GM03348 (cell line): ENCODE measurements around the gene BRPF1.

Experiments used
- DNase-seq: peaks from one replicate; pipeline ENCODE4 v3.0.0; 2012; ENCODE audit warnings: low spot score

Gene BRPF1

DNA sequence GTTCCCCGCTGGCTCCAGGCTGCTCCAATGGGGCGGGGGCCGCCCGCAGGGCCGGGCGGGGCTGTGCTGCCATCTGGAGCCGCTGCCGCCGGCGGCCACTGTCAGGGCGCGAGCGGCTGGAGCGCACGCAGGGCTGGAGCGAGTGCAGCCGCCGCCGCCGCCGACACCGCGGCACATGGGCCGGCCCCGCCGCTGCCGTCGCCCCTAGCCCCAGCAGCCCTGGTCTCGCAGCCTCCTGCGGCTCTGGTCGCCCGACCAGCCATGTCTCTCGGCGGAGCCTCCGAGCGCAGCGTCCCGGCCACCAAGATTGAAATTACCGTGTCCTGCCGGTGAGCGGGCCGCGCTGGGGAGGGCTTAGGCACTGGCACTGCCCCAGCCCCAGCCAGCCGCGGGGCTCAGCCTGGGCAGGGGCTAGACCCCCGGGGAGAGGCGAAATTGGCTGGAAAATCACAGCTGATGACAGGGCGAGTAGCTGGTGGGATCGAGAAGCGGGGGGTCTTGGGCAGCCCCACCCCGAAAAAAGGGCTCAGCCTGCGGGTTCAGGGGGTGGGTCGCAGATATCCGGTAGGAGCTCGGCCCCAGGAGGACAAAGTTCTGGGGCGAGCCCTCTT lies 27.7 kb upstream of the BRPF1 start, which contains the start of gene CPNE9:
TSS of gene CPNE9 (plus strand) at position 98 of the 611 bp plus-strand sequence. CDS start at position 262, 164 bp downstream.
- DNase-seq = peak; percentile 36

DNA sequence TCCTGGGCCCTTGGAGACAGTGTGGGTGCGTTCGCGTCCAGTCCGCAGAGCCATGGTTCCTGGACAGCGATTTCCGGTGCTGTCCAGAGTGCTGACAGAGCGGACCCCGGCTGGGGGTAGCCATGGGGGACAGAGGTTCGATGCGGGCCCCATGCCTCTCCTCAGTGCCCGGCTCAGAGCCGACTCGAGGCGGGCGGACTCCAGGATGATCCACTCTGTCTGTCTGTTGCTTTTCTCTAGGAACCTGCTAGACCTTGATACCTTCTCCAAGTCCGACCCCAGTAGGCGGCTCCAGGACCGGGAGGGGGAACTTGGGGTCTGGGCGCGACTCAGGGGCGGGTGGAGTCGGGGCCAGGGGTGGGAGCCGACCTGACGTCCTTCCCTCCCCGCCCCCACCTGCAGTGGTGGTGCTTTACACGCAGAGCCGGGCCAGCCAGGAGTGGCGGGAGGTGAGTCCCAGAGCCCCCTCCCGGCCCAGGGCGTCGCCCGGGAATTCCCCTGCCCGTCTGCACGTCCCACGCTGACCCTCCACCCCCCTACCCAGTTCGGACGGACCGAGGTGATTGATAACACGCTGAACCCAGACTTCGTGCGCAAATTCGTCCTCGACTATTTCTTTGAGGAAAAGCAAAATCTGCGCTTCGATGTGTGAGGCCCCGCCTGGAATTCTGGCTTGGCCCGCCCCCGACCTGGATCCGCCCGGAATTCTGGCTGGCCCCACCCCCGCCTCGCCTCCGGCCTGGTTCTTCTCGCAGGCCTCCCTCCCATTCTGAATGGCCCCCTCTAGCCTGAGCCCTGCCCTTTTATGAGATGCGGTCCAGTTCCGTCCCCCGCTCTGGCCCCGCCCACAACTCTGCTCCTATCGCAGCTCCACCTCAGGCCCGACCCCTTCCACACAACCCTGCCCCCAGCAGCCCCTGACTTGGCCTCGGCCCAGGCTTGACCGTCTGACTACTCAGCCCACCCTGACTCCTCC lies 26.9 kb upstream of the BRPF1 start:
- DNase-seq = peak; percentile 76

DNA sequence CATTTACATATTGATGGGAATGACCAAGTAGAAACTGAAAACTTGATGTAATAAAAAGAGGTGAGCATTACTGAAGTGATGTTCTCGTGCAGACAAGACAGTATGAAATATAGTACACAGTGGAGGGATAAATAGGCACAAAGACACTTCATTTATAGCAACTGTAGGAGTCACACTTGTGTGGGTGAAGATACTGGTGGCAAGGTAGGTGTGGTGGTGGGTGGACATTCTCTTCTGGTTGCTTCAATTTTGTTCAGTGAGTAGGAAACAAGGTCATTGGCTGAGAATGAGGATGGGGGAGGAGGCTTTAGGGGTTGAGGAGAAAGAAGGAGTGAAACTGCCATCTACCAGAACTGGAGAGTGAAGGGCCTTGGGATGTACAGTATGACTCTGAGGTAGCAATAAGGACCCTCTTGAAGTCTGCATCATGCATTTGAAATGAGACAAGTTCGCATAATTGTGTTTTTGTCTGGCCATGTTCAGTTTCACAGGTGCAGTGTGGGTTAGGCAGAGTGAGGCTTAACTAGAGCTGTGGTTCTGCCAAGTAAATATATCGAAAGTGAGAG lies 21.3 kb upstream of the BRPF1 start:
- DNase-seq = no peak

DNA sequence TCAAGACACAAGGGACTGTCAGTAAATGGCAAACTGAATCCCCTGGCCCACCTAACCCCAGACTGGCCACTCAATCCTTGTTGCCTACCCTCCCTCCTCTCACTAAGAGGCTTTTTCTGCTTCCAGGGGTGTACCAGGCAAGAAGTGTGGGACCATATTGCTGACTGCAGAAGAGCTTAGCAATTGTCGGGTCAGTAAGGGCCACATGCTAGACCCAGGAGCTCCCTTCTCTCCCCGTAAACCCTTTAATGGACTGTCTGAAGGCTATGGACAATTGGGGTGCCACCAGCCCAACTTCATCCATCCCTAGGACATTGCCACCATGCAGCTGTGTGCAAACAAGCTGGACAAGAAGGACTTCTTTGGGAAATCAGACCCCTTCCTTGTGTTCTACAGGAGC lies 19.1 kb upstream of the BRPF1 start:
- no peak for DNase-seq

DNA sequence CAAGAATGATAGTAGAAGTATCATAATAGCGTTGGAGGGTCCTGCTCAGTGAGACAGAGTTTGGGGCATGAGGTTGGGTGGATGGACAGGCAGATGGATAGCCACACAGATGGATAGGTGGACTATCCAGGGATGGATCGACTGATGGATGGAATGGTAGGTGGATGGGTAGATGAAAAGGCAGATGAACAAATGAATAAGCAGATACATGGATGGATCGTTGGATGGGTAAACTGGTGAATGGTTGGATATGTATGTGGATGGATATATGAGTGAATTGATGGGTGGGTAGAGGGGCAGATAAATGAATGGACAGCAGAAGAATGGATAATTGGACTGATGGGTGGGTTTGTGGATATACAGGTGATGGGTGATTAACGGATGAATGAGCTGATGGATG lies 18.4 kb upstream of the BRPF1 start:
- no peak for DNase-seq

DNA sequence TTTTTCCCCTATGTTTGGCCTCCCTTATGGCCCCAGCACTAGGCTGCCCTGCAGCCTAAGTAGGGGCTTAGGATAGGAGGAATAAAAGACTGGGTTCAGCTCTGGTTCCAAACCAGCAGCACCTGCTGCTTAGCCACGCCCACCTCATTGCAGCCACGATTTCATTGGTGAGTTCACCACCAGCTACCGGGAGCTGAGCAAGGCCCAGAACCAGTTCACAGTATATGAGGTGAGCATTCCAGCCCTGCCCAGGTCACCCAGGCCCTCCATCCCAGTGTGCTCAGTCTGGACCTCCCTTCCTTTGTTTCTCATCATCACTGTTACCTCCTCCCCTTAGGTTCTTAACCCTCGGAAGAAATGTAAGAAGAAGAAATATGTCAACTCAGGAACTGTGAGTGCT lies 16.4 kb upstream of the BRPF1 start:
- no peak for DNase-seq

DNA sequence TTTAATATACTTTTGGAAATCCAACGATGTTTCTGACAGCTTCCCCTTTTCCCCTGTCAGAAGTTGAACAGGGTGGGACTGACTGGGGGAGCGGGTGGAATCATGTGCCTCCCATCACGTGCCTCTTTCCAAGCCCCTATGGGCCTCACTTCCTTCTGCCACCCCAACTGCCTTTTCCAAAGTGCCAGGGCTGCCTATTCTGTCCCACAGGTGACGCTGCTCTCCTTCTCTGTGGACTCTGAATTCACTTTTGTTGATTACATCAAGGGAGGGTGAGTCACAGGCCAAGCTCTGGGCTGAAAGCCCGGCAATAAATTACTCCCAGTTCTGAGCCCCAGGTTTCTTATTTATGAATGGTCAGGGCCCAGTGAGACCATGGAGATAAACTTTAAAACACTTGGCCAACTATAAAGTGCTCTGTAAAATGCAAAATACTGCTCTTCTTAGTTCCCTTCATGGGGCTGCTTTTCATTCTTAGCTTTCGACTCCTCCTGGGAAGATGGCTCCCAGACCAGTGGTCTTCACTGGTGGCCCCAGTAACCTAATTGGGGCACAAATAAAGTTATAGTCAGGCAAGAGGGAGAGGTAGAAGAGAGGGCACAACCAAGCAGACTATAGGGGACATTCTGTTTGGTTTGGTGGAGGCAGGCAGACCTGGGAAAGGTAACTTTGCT lies 15.6 kb upstream of the BRPF1 start:
- DNase-seq = peak; percentile 90

DNA sequence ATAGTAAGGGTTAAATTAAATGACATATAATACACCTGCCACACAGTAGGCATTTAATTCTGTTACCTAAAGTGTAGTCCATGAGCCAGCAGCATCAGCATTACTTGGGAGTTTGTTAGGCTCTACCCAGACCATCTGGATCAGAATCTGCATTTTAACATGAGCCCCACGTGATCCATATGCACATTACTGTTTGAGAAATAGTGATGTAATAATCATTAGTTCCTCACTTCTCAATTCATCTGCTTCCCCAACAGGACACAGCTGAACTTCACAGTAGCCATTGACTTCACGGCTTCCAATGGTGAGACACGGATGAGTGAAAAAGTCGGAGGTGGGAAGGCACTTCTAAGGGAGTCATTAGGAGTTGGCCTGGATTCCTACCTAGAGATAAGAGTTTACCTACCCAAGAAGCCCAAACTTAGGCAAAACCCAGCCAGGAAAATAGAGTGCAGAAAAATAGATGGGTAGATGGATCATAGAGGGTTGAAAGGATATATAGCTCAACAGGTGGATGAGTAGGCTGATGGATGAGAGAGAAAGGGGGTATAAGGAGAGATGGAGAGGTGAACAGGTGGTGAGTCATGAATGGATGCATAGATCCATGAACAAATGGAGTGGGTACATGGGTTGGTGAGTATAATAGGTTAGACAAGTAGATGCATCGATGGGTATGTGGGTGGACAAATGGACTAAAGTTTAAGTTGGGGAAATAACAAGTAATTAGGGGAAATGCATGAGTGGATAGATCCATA lies 14.6 kb upstream of the BRPF1 start:
- no peak for DNase-seq

DNA sequence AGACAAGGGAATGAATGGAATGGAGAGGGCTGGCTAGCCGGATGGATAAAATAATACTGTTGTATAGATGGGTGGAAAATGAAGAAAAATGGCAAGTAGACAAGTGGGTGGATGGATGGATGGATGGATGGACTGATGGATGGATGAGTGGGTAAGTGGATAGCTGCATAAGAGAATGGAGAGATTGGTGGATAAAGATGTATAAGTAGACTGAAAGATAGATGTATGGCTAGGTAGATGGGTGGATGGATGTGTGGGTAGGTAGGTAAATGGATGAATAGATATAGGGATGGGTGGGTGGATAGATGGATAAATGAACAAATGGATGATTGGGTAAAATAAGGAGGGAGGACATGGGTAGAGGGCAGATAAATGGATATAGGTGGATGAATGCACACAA lies 14.0 kb upstream of the BRPF1 start:
- no peak for DNase-seq

DNA sequence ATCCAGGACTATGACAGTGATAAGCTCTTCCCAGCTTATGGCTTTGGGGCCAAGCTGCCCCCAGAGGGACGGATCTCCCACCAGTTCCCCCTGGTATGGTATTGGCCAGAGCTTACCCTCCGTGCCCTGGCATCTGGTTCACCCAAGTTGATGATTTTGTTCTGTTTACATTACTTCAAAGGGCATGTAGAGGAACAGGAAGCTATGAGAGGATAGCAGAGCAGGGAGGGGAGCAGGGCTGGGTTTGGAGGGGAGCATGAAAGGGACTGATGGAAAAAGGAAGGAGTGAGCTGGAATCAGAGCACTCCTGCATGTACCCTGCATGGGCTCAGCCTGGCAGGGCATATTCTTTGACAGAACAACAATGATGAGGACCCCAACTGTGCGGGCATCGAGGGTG lies 13.4 kb upstream of the BRPF1 start:
- no peak for DNase-seq

DNA sequence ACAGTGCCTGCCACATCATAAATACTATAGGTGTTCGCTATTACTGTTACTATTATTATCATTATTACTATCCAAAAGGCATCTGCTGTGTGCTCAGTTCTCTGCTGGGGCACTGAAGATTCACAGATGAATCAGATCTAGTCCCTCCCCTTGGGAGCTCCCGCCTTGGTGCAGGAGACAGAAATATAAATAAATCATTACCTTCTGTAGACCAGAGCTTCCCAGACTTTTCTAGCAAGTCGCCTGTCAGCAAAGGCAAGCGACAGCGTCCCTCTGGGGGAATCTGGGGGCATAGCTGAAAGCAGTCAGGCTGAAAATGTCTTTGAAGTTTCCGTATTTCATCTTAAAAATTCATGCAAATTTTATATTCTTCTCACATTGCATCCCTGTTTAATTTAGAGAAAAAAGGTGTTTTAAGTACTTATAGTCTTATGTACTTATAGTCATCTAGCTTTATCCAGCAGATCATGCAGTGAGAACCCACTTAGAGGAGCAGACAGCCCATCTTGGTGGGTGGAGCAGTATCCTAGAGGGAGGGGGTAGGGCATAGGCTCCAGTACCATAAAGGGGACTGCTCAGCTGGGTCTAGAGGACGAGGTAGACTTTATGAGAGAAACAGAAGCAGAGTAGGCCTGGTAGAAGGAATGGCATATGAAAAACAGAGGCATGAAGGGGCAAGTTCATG lies 10.4 kb upstream of the BRPF1 start:
- DNase-seq = peak; percentile 39

DNA sequence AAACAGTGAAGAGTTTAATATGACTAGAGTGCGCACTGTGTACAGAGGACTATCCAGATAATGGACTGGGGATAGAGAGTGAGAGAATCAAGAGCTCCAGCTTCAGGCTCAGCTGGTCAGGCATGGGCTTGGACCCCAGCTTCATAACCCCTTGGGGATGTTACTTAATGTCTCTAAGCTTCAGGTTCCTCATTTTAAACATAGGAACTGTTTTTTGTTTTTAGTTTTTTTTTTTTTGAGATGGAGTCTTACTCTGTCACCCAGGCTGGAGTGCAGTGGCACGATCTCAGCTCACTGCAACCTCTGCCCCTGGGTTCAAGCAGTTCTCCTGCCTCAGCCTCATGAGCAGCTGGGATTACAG lies 9.9 kb upstream of the BRPF1 start:
- DNase-seq = no peak

DNA sequence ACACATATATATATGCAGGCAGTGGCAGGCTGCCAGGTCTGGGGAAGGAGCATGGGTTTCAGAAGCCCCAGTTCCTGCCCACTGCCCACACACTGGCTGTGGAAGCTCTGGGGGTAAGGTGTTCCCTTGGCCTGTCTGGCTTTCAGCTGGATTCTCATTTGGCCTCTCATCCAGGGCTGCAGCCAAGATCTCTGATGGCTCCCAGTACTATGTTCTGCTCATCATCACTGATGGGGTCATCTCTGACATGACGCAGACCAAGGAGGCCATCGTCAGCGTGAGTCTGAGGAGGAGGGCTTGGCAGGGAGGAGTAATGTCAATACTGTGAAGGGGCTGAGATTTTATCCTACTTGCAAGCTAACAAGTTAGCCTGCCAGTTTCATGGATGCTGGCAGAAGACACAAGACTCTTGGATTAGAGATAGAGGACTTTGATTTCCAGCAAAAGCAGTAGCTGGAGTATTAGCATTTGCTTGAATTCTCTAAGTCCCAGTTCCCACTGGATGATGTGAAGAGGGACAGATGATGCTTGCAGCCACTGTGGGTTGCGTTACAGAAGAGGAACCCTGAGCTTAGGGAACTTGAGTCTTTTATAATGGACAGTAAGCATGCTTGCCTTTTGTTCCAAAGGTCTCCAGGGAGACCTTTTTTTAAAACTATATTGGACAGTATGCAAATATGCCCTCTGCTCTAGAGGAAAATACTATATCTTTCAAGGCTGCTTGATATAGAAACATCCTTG lies 5.6 kb upstream of the BRPF1 start:
- no peak for DNase-seq

DNA sequence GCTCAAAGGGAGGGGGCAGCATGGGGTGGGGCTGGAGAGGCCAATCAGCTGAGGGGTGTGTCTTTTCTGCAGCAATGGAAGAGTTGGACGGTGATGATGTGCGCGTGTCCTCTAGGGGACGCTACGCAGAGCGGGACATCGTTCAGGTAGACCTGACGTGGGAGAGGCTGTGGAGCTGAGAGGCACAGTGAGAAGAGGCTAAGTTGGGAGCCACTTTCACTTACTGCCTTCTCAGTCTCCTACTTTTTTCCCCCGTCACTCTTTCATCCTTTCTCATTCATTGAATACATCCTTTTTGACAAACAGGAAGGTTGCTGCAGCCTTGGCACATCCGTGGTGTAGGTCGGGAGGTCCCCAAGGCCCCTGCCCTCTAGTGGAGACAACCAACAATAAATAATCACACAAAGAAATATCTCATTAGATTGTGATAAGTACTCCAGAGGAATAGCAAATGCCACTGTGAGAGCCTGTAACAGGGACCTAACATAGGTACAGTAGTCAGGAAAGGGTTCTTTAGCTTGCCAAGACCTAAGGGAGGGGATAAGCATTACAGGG lies 4.4 kb upstream of the BRPF1 start:
- no peak for DNase-seq

DNA sequence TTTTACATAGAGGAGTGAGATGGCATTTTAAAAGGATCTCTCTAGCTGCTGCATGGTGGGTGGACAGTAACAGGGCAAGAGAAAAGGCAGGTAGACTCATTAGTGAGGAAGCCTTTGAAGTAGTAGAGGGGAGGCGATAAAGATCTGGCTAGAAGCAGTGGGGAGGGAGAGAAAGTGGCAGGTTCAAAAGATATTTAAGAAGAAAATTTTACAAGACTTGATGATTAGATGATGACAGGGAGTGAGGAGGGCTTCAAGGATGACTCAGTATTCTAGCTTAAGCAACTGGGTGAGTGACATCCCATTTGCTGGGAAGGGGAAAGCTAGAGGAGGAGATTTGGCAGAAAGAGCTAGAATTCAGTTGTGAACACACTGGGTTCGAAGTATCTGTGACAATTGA lies 3.8 kb upstream of the BRPF1 start:
- DNase-seq = no peak

DNA sequence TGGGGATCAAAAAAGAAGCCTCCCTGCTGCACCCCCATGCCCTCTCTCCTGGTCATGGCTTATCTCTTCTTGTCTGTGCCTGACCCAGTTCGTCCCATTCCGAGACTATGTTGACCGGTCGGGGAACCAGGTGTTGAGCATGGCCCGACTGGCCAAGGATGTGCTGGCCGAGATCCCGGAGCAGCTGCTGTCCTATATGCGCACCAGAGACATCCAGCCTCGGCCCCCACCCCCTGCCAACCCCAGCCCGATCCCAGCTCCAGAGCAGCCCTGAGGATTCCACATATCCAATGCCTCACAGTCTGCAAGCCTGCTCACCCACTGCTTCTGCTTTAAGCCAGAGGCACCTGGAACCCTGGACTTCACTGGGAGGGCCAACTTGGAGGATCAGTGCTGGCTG lies 2.1 kb upstream of the BRPF1 start:
- no peak for DNase-seq

DNA sequence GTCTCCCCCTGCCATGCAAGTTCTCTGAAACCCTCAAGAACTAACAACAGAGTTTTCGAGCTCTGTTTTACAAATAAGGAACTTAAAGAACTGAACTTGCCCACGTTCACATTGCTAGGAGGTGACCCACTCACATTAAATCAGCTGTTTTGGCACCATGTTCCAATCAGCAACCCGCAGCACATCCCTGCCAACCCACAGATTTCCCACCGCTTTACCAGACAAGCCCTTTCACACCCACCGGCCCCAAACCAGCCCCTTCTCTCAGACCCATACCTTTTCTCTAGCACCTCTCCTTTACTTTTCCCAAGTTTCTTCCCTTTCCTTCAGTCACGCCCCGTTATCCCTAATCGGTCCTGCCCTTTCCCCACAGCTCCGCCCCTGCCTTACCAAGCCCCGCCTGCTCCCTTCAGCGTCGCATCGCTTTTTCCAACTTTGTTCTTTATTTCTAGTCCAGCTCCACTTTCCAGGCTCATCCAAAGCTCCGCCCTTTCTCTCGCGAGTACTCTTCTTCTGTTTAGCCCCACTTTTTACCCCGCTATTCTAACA lies 804 bp upstream of the BRPF1 start:
- no peak for DNase-seq

DNA sequence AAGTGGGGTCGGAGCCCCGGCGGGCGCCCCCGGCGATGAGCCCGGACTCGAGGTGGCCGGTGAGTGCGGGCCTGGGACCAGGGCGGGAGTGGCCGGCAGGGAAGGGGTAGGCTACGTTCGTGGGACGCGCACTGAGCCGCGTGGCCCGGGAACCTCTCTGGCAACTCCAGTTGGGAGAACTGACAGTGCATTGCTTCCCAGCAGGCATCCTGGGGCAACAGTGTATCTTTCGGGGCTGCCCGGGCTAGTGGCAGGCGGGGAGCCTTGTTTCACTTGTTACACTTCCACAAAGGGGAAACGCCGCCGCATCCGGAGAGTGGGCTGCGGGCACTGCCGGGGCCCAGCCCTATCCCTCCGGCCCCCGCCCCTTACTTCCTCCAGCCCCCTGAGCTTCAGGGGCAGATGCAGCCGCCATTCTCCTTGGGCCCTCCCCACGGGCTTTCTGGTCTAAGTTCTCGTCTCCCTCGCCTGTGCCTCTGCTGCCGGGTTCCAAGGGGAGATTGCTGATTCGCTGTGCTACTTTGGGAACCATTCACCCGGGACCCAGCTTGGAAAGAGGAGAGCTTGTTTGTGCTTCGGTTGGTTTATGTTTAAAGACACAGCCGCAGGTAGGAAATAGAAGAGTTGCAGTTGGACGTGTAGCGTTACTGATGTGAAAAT lies 675 bp downstream of the BRPF1 start:
- DNase-seq = peak; percentile 49

DNA sequence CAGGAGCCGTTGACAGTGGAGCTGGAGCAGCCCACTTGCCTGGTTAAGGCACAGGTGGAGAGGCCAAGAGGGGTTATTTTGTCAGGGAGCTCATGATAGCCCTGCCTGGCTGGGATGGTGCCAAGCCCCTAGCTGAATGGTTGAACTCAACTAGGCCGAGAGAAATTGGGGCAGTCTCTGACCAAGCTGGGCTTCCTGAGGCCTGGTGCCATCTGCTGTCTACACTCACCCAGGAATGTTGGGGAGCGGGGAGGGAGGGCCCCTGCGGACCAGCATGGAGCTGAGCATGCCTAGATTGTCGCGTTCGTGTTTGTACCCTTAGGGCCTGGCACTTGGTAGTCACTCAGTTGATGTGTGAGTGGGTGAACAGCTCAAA lies 1.2 kb downstream of the BRPF1 start:
- DNase-seq = peak; percentile 54
